ENCODE measurements around the gene AK9.

DNA sequence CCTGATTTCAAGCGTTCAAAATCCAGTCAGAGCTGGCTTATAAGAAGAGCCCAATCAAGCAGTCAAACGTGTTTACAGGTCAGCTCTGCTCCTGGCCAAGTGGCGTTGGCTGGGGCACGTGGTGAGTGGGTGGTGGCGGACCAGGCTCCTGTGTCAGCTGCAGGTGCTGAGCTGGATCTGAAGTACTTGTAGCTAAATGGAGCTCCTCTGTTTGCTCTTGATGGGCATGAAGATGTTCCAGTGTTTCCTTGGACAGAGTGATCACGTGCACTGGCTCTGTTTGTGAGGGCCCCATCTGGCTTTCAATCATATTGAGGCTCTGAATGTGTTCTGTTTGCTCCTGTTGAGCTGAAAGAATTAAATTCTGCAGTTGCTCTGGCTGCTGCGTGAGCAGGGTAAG lies 225.2 kb downstream of the AK9 start:
- TF ChIP-seq, protein P1, sequence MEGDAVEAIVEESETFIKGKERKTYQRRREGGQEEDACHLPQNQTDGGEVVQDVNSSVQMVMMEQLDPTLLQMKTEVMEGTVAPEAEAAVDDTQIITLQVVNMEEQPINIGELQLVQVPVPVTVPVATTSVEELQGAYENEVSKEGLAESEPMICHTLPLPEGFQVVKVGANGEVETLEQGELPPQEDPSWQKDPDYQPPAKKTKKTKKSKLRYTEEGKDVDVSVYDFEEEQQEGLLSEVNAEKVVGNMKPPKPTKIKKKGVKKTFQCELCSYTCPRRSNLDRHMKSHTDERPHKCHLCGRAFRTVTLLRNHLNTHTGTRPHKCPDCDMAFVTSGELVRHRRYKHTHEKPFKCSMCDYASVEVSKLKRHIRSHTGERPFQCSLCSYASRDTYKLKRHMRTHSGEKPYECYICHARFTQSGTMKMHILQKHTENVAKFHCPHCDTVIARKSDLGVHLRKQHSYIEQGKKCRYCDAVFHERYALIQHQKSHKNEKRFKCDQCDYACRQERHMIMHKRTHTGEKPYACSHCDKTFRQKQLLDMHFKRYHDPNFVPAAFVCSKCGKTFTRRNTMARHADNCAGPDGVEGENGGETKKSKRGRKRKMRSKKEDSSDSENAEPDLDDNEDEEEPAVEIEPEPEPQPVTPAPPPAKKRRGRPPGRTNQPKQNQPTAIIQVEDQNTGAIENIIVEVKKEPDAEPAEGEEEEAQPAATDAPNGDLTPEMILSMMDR (conservative IDR thresholded peaks at IDR 0.05; ENCODE audit: low read depth, low read length): no peak
- TF ChIP-seq EZH2 (IDR thresholded peaks at IDR 0.05; ENCODE audit: low read length, unreplicated experiment) (no peak), EZH2phosphoT487 (IDR thresholded peaks at IDR 0.05; ENCODE audit: borderline replicate concordance, low read length) (no peak)

All from PC-3 (cell line).